HEK293 (cell line): ENCODE results near the gene ANKRD50.

Experiments used
- CTCF ChIA-PET: fragments of 350-600 bp; formaldehyde crosslinking; extraction: SDS; loops from one replicate; lab custom pipeline; 2021; ENCODE audit warnings: antibody characterized with exemption; lab: Yijun Ruan, JAX
- POLR2A ChIA-PET: fragments of 300-600 bp; formaldehyde crosslinking; extraction: SDS; loops from one replicate; lab custom pipeline; 2020; ENCODE audit warnings: antibody characterized with exemption, inconsistent platforms; lab: Yijun Ruan, JAX
- H3K27ac ChIP-seq: fragments of 200-500 bp; sonication (Bioruptor generic); 2 replicates; pipeline ENCODE4 v1.5.1; 2014; ENCODE audit warnings: low read depth, low read length, control low read depth, inconsistent platforms; ENCODE audit errors: extremely low read depth
- H3K36me3 ChIP-seq, 2 experiments: fragments of 200-500 bp in 1 of 2; sonication (Bioruptor generic) in 1 of 2; 1 replicate in 1 of 2; 2 replicates in 1 of 2; pipeline ENCODE4 v1.5.1; 2014 to 2017; ENCODE audit warnings: inconsistent platforms in 2 of 2, low read length in 2 of 2; ENCODE audit not compliant: control insufficient read depth in 2 of 2, insufficient read depth in 1 of 2
- H3K4me1 ChIP-seq: fragments of 200-500 bp; sonication (Bioruptor generic); 2 replicates; pipeline ENCODE4 v1.5.1; 2014; ENCODE audit warnings: mild to moderate bottlenecking, low read length, inconsistent platforms; ENCODE audit not compliant: control insufficient read depth, insufficient read depth
- H3K4me3 ChIP-seq: 2 replicates; pipeline ENCODE4 v1.5.1; 2011; ENCODE audit warnings: low read depth, mild to moderate bottlenecking, control low read depth, low read length, moderate library complexity
- H3K9me3 ChIP-seq: fragments of 200-500 bp; sonication (Bioruptor generic); 2 replicates; pipeline ENCODE4 v1.5.1; 2014; ENCODE audit warnings: low read depth, low read length, inconsistent platforms; ENCODE audit not compliant: control insufficient read depth, insufficient read depth
- GLIS1 ChIP-seq: fragments of 450-650 bp; formaldehyde crosslinking; IDR thresholded peaks from 2 replicates; pipeline ENCODE4 v1.5.1; 2016; ENCODE audit warnings: missing biosample characterization, missing genetic modification characterization
- KLF1 ChIP-seq: fragments of 450-650 bp; formaldehyde crosslinking; IDR thresholded peaks from 2 replicates; pipeline ENCODE4 v1.5.1; 2016; ENCODE audit warnings: missing biosample characterization, missing genetic modification characterization
- TRIM28 ChIP-seq: IDR thresholded peaks from 2 replicates; pipeline ENCODE4 v1.6.1; 2011; ENCODE audit warnings: low read length, control low read depth, borderline replicate concordance
- ZBTB20 ChIP-seq: fragments of 450-650 bp; formaldehyde crosslinking; IDR thresholded peaks from 2 replicates; pipeline ENCODE4 v1.5.1; 2016; ENCODE audit warnings: missing biosample characterization, missing genetic modification characterization
- ZNF140 ChIP-seq: fragments of 450-650 bp; formaldehyde crosslinking; IDR thresholded peaks from 2 replicates; pipeline ENCODE4 v1.5.1; 2016; ENCODE audit warnings: missing biosample characterization, missing genetic modification characterization
- ZNF174 ChIP-seq: fragments of 450-650 bp; formaldehyde crosslinking; IDR thresholded peaks from 2 replicates; pipeline ENCODE4 v1.5.0; 2017; ENCODE audit warnings: missing biosample characterization, mild to moderate bottlenecking, missing genetic modification characterization
- ZNF24 ChIP-seq: fragments of 450-650 bp; formaldehyde crosslinking; IDR thresholded peaks from 2 replicates; pipeline ENCODE4 v1.5.1; 2016; ENCODE audit warnings: missing biosample characterization, missing genetic modification characterization
- ZNF274 ChIP-seq, 2 experiments: fragments of 200-500 bp in 1 of 2; fragments of 450-650 bp in 1 of 2; sonication (Bioruptor generic) in 1 of 2; formaldehyde crosslinking in 1 of 2; IDR thresholded peaks; 2 replicates each; pipeline versions ENCODE4 v1.5.1 to v1.6.1; 2014 to 2016; ENCODE audit warnings: borderline replicate concordance in 1 of 2, inconsistent platforms in 1 of 2, low read length in 1 of 2, missing biosample characterization in 1 of 2, missing genetic modification characterization in 1 of 2
- ZNF366 ChIP-seq: fragments of 450-650 bp; formaldehyde crosslinking; conservative IDR thresholded peaks from 2 replicates; pipeline ENCODE4 v1.5.1; 2016; ENCODE audit warnings: missing biosample characterization, missing genetic modification characterization
- ZNF391 ChIP-seq: fragments of 450-650 bp; formaldehyde crosslinking; IDR thresholded peaks from 2 replicates; pipeline ENCODE4 v1.5.1; 2016; ENCODE audit warnings: low read depth, missing biosample characterization, missing genetic modification characterization, borderline replicate concordance
- ZNF394 ChIP-seq: fragments of 450-650 bp; formaldehyde crosslinking; IDR thresholded peaks from 2 replicates; pipeline ENCODE4 v1.5.1; 2016; ENCODE audit warnings: missing biosample characterization, missing genetic modification characterization, mild to moderate bottlenecking, moderate library complexity, borderline replicate concordance
- ZNF426 ChIP-seq: fragments of 450-650 bp; formaldehyde crosslinking; IDR thresholded peaks from 2 replicates; pipeline ENCODE4 v1.5.1; 2017; ENCODE audit warnings: missing biosample characterization, missing genetic modification characterization, mild to moderate bottlenecking, inconsistent platforms, moderate library complexity
- ZNF555 ChIP-seq: fragments of 450-650 bp; formaldehyde crosslinking; conservative IDR thresholded peaks from 2 replicates; pipeline ENCODE4 v1.5.1; 2017; ENCODE audit warnings: missing biosample characterization, mild to moderate bottlenecking, missing genetic modification characterization, inconsistent platforms
- ZNF596 ChIP-seq: fragments of 450-650 bp; IDR thresholded peaks from 2 replicates; pipeline ENCODE4 v1.5.0; 2018; ENCODE audit warnings: missing biosample characterization, mild to moderate bottlenecking, missing genetic modification characterization, moderate library complexity
- TF ChIP-seq, protein P1 (sequence below): fragments of 450-650 bp; formaldehyde crosslinking; conservative IDR thresholded peaks from 2 replicates; pipeline ENCODE4 v1.5.1; 2016; ENCODE audit warnings: low read depth, missing biosample characterization, missing genetic modification characterization
- TF ChIP-seq, protein P2 (sequence below): fragments of 450-650 bp; formaldehyde crosslinking; IDR thresholded peaks from 2 replicates; pipeline ENCODE4 v1.5.1; 2016; ENCODE audit warnings: missing biosample characterization, missing genetic modification characterization
- TF ChIP-seq, protein P3 (sequence below): fragments of 450-650 bp; formaldehyde crosslinking; IDR thresholded peaks from 2 replicates; pipeline ENCODE4 v1.5.1; 2016; ENCODE audit warnings: missing biosample characterization, missing genetic modification characterization
- TF ChIP-seq, protein P4 (sequence below): fragments of 450-650 bp; formaldehyde crosslinking; IDR thresholded peaks from 2 replicates; pipeline ENCODE4 v1.5.1; 2016; ENCODE audit warnings: missing biosample characterization, missing genetic modification characterization
- TF ChIP-seq, protein P5 (sequence below): fragments of 450-650 bp; formaldehyde crosslinking; IDR thresholded peaks from 2 replicates; pipeline ENCODE4 v1.5.1; 2016; ENCODE audit warnings: missing biosample characterization, missing genetic modification characterization
- TF ChIP-seq, protein P6 (sequence below): fragments of 450-650 bp; formaldehyde crosslinking; IDR thresholded peaks from 2 replicates; pipeline ENCODE4 v1.5.1; 2016; ENCODE audit warnings: missing biosample characterization, missing genetic modification characterization
- TF ChIP-seq, protein P7 (sequence below): fragments of 450-650 bp; formaldehyde crosslinking; IDR thresholded peaks from 2 replicates; pipeline ENCODE4 v1.5.1; 2017; ENCODE audit warnings: missing biosample characterization, missing genetic modification characterization

ANKRD50 gene

DNA sequence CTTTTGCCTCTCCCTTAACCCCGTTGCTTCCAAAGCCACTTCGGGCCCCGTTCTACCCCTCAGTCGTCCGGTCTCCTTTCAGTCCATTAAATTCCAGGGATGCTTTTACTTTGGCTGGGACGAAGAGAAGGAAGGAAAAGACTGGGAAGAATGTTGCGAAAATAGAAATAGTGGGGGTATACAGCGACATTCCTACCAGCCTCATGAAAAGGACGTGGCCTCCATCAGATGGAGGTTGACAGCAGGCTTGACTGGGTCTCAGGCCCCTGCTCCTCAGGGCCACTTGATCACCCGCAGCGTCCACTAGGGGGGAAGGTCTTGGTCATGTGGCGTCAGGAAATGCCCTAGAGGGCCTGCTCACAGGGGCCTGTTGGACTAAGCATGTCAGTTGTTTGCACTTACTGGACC lies 657 bp upstream of the ANKRD50 start (continued):
- TF ChIP-seq, protein P1, sequence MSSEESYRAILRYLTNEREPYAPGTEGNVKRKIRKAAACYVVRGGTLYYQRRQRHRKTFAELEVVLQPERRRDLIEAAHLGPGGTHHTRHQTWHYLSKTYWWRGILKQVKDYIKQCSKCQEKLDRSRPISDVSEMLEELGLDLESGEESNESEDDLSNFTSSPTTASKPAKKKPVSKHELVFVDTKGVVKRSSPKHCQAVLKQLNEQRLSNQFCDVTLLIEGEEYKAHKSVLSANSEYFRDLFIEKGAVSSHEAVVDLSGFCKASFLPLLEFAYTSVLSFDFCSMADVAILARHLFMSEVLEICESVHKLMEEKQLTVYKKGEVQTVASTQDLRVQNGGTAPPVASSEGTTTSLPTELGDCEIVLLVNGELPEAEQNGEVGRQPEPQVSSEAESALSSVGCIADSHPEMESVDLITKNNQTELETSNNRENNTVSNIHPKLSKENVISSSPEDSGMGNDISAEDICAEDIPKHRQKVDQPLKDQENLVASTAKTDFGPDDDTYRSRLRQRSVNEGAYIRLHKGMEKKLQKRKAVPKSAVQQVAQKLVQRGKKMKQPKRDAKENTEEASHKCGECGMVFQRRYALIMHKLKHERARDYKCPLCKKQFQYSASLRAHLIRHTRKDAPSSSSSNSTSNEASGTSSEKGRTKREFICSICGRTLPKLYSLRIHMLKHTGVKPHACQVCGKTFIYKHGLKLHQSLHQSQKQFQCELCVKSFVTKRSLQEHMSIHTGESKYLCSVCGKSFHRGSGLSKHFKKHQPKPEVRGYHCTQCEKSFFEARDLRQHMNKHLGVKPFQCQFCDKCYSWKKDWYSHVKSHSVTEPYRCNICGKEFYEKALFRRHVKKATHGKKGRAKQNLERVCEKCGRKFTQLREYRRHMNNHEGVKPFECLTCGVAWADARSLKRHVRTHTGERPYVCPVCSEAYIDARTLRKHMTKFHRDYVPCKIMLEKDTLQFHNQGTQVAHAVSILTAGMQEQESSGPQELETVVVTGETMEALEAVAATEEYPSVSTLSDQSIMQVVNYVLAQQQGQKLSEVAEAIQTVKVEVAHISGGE (tag by site-specific recombination), result no peak
- TF ChIP-seq ZNF394 (tag by site-specific recombination) (no peak), ZNF140 (tag by site-specific recombination) (no peak), ZBTB20 (tag by site-specific recombination) (peak; percentile 58; the same call in 1 of the 2 replicates), ZNF366 (tag by site-specific recombination) (peak; percentile 60; the same call in 1 of the 2 replicates), GLIS1 (peak; percentile 6; the same call in 1 of the 2 replicates), TRIM28 (peak; percentile 87), ZNF24 (tag by site-specific recombination) (no peak)
- TF ChIP-seq, protein P2, sequence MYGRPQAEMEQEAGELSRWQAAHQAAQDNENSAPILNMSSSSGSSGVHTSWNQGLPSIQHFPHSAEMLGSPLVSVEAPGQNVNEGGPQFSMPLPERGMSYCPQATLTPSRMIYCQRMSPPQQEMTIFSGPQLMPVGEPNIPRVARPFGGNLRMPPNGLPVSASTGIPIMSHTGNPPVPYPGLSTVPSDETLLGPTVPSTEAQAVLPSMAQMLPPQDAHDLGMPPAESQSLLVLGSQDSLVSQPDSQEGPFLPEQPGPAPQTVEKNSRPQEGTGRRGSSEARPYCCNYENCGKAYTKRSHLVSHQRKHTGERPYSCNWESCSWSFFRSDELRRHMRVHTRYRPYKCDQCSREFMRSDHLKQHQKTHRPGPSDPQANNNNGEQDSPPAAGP, result no peak
- TF ChIP-seq, protein P3, sequence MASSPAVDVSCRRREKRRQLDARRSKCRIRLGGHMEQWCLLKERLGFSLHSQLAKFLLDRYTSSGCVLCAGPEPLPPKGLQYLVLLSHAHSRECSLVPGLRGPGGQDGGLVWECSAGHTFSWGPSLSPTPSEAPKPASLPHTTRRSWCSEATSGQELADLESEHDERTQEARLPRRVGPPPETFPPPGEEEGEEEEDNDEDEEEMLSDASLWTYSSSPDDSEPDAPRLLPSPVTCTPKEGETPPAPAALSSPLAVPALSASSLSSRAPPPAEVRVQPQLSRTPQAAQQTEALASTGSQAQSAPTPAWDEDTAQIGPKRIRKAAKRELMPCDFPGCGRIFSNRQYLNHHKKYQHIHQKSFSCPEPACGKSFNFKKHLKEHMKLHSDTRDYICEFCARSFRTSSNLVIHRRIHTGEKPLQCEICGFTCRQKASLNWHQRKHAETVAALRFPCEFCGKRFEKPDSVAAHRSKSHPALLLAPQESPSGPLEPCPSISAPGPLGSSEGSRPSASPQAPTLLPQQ (tag by site-specific recombination), result peak; percentile 29

DNA sequence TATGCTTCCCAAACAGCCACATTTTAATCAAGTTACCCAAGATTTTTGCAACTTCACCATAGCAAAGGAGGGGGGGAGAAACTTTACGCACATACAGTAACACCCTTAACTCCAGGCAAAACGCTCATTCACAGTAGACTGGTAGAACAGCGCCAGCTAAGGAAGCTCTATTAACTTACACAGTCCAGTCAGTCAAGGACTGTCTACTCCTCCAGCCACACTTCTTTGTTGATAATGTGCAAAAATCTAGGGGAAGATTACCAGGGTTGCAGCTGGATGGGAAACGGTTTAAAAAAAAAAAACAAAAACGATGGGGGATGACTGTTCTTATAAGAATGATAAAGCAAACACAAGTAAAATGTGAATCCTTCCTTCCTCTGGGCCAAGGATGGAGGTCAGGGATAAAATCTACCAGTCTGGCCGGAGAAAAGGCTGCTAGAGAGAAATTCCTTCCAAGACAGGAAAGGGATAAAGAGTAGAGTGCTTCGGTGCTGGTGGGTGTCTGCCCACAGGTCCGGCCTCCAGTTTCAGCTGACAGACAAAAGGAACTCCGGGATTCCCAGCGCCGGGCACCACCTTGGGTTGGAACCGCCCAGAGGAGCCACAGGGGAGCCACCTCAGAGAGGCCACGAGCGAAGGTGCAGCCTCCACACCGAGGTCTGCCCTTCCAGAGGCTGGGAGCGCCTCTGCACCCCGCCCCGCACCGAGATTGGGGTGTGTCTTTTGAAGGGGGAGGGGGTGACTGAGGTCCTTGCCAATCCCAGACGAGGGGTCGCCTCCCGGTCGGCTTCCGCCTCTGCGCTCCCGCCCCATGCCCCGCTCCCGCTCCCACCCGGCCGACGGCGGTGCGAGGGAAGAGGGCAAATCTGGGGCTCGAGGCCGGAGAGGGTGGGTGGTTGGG lies 811 bp downstream of the ANKRD50 start:
- Histone ChIP-seq H3K9me3 (no peaks in the 10 kb centered on the region), H3K27ac (peak overlapping the region; percentile 94), H3K4me3 (peak overlapping the region; percentile 82), H3K36me3 (peaks cover 0 to 12% of the 10 kb centered on the region in 2 experiments; a peak in 1 of 3 replicates), H3K4me1 (no peaks in the 10 kb centered on the region; the same call in 1 of the 2 replicates)
- CTCF ChIA-PET, result no interaction called here
- POLR2A ChIA-PET, result no interaction called here
- TF ChIP-seq ZNF174 (tag by site-specific recombination) (no peak), ZNF555 (no peak), KLF1 (tag by site-specific recombination) (peak; percentile 38; the same call in 1 of the 2 replicates), ZNF274 (IDR thresholded peaks at IDR 0.05; ENCODE audit: low read length) (no peak), ZNF274 (tag by site-specific recombination; IDR thresholded peaks at IDR 0.05; ENCODE audit: borderline replicate concordance) (no peak), ZNF391 (tag by site-specific recombination) (no peak), ZNF596 (tag by site-specific recombination) (no peak), ZNF426 (tag by site-specific recombination) (no peak)
- TF ChIP-seq, protein P4, sequence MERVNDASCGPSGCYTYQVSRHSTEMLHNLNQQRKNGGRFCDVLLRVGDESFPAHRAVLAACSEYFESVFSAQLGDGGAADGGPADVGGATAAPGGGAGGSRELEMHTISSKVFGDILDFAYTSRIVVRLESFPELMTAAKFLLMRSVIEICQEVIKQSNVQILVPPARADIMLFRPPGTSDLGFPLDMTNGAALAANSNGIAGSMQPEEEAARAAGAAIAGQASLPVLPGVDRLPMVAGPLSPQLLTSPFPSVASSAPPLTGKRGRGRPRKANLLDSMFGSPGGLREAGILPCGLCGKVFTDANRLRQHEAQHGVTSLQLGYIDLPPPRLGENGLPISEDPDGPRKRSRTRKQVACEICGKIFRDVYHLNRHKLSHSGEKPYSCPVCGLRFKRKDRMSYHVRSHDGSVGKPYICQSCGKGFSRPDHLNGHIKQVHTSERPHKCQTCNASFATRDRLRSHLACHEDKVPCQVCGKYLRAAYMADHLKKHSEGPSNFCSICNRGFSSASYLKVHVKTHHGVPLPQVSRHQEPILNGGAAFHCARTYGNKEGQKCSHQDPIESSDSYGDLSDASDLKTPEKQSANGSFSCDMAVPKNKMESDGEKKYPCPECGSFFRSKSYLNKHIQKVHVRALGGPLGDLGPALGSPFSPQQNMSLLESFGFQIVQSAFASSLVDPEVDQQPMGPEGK (tag by site-specific recombination), result peak; percentile 70; the same call in 1 of the 2 replicates
- TF ChIP-seq, protein P5, sequence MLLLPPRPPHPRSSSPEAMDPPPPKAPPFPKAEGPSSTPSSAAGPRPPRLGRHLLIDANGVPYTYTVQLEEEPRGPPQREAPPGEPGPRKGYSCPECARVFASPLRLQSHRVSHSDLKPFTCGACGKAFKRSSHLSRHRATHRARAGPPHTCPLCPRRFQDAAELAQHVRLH (tag by site-specific recombination), result no peak
- TF ChIP-seq, protein P6, sequence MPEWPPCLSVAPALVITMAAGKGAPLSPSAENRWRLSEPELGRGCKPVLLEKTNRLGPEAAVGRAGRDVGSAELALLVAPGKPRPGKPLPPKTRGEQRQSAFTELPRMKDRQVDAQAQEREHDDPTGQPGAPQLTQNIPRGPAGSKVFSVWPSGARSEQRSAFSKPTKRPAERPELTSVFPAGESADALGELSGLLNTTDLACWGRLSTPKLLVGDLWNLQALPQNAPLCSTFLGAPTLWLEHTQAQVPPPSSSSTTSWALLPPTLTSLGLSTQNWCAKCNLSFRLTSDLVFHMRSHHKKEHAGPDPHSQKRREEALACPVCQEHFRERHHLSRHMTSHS (tag by site-specific recombination), result no peak
- TF ChIP-seq, protein P7, sequence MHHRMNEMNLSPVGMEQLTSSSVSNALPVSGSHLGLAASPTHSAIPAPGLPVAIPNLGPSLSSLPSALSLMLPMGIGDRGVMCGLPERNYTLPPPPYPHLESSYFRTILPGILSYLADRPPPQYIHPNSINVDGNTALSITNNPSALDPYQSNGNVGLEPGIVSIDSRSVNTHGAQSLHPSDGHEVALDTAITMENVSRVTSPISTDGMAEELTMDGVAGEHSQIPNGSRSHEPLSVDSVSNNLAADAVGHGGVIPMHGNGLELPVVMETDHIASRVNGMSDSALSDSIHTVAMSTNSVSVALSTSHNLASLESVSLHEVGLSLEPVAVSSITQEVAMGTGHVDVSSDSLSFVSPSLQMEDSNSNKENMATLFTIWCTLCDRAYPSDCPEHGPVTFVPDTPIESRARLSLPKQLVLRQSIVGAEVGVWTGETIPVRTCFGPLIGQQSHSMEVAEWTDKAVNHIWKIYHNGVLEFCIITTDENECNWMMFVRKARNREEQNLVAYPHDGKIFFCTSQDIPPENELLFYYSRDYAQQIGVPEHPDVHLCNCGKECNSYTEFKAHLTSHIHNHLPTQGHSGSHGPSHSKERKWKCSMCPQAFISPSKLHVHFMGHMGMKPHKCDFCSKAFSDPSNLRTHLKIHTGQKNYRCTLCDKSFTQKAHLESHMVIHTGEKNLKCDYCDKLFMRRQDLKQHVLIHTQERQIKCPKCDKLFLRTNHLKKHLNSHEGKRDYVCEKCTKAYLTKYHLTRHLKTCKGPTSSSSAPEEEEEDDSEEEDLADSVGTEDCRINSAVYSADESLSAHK (tag by site-specific recombination), result no peak
